ENCODE results near the gene FPGS. TPM values are rescaled to one million over a fixed set of nuclear protein-coding genes. Genes with fewer than 3 reads are reported as not detected.

FPGS gene
- total RNA-seq, 1 experiment from 2014 or later, result 70.6 TPM

DNA sequence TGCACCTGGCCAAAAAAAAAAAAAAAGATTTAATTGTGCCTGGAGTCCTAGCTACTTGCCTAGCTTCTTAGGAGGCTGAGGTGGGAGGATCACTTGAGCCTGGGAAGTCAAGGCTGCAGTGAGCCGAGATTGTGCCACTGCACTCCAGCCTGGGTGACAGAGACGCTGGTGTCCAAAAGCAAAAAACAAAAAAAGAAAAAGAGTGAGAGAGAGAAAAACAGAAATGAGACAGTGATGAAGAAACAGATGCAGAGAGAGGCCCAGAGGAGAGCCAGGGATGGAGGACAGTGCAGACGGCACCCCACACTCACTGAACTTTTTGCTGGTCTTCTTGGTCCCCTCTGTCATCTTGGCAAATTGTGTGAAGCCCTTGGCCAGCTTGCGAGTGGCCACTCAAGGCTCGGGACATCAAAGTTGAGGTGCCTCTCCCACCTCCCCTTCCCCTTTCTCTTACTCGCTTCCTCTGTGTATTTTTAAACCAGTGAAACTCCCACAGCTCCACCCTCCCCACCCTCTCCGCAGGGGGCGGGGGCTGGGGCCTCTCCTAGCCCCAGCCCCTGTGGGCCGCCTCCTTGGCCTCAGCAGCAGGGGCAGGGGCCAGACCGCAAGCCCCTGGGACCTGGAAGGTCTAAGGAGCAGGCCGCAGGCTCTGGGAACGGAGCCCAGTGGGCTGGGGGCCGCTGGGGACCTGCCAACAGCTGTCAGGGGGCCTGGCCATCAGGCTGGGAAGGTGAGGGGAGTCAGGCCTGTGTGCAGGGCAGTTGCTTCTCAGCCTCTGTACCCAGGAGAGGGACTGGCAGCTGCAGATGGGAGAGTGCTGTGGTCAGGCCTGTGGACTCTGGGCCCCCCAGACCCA lies 24.2 kb upstream of the FPGS start, which contains the start of gene SH2D3C:
Gene SH2D3C (minus strand): TSS at position 387 of the 856 bp plus-strand sequence. CDS start 39 bp downstream, at position 348.
- Histone ChIP-seq H3K4me2 (ENCODE audit: low read length) (no peak within 1 kb of the TSS), H3K4me1 (ENCODE audit: control insufficient read depth in 1 of 2, insufficient read depth in 2 of 2, low read length in 2 of 2) (peaks cover 0 to 2% of the 10 kb centered on the region in 2 experiments; a peak in 2 of 4 replicates), H3K27me3 (ENCODE audit: insufficient read depth, low read length) (no peaks in the 10 kb centered on the region), H3K9me3 (ENCODE audit: control insufficient read depth in 1 of 2, insufficient read depth in 1 of 2, low read depth in 1 of 2, low read length in 2 of 2) (no peaks in the 10 kb centered on the region), H3K27ac (ENCODE audit: low read depth, low read length) (no peak within 1 kb of the TSS), H3K36me3 (ENCODE audit: control insufficient read depth in 1 of 2, insufficient read depth in 2 of 2, low read length in 2 of 2) (no peaks in the 10 kb centered on the region), H3K79me2 (ENCODE audit: insufficient read depth, low read length) (no peaks in the 10 kb centered on the region), H2AFZ (ENCODE audit: low read depth, low read length, poor library complexity, severe bottlenecking) (no peak within 1 kb of the TSS), H3K4me3 (replicated peaks in 1 of 2; ENCODE audit: low read depth in 1 of 2, low read length in 2 of 2) (no peak within 1 kb of the TSS), H3K9ac (ENCODE audit: low read length) (no peak within 1 kb of the TSS), H3K9me2 (ENCODE audit: insufficient read depth) (no peaks in the 10 kb centered on the region), H4K20me1 (ENCODE audit: insufficient read depth) (no peaks in the 10 kb centered on the region)
- ChIA-PET POLR2A (no interaction called here), RAD21 (ENCODE audit: low non-redundant PET in 1 of 2, low total read pairs in 2 of 2, uncharacterized antibody in 2 of 2, unreplicated experiment in 2 of 2) (no interaction called here), CTCF (interaction anchor here (1.0 kb wide), 1 partner anchor 44 kb away, joined by 3 read pairs; the partner anchor contains the start of gene TOR2A)
- ATAC-seq (no peak), DNase-seq (ENCODE audit: low read depth, low spot score) (no peak)
- no TSS peak for BruUV-seq (replicated peaks)
- intact Hi-C loops (cut with micrococcal nuclease), result no loop called here
- TF ChIP-seq TCF7L2 (IDR thresholded peaks at IDR 0.05; ENCODE audit: borderline replicate concordance, extremely low read depth, insufficient read depth, insufficient read length) (no peak), JUND (IDR thresholded peaks at IDR 0.05) (no peak), RAD21 (IDR thresholded peaks at IDR 0.05; ENCODE audit: low read depth) (no peak), SP1 (IDR thresholded peaks at IDR 0.05; ENCODE audit: low read depth) (no peak), YY1 (IDR thresholded peaks at IDR 0.05; ENCODE audit: extremely low read depth, insufficient replicate concordance, low read depth, low read length) (no peak), EGR1 (IDR thresholded peaks at IDR 0.05; ENCODE audit: low read depth) (no peak), ELF1 (IDR thresholded peaks at IDR 0.05; ENCODE audit: borderline replicate concordance, low read depth) (no peak), EZH2 (IDR thresholded peaks at IDR 0.05) (no peak), POLR2AphosphoS5 (IDR thresholded peaks at IDR 0.05; ENCODE audit: low read depth, low read length) (no peak), EZH2phosphoT487 (IDR thresholded peaks at IDR 0.05; ENCODE audit: borderline replicate concordance) (no peak), SIN3A (IDR thresholded peaks at IDR 0.05; ENCODE audit: low read depth) (no peak), FOSL1 (IDR thresholded peaks at IDR 0.05; ENCODE audit: low read depth) (no peak), SRF (IDR thresholded peaks at IDR 0.05; ENCODE audit: low read depth) (no peak), CBX3 (IDR thresholded peaks at IDR 0.05; ENCODE audit: low read depth) (no peak), CEBPB (IDR thresholded peaks at IDR 0.05; ENCODE audit: low read depth) (no peak), MAX (IDR thresholded peaks at IDR 0.05) (no peak), POLR2A (IDR thresholded peaks at IDR 0.05; ENCODE audit: borderline replicate concordance, extremely low read depth, insufficient read depth, insufficient read length) (no peak)
- TF ChIP-seq, protein P1, sequence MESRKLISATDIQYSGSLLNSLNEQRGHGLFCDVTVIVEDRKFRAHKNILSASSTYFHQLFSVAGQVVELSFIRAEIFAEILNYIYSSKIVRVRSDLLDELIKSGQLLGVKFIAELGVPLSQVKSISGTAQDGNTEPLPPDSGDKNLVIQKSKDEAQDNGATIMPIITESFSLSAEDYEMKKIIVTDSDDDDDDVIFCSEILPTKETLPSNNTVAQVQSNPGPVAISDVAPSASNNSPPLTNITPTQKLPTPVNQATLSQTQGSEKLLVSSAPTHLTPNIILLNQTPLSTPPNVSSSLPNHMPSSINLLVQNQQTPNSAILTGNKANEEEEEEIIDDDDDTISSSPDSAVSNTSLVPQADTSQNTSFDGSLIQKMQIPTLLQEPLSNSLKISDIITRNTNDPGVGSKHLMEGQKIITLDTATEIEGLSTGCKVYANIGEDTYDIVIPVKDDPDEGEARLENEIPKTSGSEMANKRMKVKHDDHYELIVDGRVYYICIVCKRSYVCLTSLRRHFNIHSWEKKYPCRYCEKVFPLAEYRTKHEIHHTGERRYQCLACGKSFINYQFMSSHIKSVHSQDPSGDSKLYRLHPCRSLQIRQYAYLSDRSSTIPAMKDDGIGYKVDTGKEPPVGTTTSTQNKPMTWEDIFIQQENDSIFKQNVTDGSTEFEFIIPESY (IDR thresholded peaks at IDR 0.05; ENCODE audit: extremely low read depth, insufficient replicate concordance, low read length), result no peak
- TF ChIP-seq, protein P2, sequence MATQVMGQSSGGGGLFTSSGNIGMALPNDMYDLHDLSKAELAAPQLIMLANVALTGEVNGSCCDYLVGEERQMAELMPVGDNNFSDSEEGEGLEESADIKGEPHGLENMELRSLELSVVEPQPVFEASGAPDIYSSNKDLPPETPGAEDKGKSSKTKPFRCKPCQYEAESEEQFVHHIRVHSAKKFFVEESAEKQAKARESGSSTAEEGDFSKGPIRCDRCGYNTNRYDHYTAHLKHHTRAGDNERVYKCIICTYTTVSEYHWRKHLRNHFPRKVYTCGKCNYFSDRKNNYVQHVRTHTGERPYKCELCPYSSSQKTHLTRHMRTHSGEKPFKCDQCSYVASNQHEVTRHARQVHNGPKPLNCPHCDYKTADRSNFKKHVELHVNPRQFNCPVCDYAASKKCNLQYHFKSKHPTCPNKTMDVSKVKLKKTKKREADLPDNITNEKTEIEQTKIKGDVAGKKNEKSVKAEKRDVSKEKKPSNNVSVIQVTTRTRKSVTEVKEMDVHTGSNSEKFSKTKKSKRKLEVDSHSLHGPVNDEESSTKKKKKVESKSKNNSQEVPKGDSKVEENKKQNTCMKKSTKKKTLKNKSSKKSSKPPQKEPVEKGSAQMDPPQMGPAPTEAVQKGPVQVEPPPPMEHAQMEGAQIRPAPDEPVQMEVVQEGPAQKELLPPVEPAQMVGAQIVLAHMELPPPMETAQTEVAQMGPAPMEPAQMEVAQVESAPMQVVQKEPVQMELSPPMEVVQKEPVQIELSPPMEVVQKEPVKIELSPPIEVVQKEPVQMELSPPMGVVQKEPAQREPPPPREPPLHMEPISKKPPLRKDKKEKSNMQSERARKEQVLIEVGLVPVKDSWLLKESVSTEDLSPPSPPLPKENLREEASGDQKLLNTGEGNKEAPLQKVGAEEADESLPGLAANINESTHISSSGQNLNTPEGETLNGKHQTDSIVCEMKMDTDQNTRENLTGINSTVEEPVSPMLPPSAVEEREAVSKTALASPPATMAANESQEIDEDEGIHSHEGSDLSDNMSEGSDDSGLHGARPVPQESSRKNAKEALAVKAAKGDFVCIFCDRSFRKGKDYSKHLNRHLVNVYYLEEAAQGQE (IDR thresholded peaks at IDR 0.05; ENCODE audit: low read depth), result no peak
